Hepatocyte (in vitro differentiated cells): ENCODE data around the gene CACNA1F. TPM values are rescaled to one million over a fixed set of nuclear protein-coding genes. Genes with fewer than 3 reads are reported as not detected.

Source experiments
- DNase-seq: peaks from one replicate; pipeline ENCODE4 v3.0.0-alpha.2; 2016; ENCODE audit warnings: low spot score
- H2AFZ ChIP-seq: fragments of 200-600 bp; sonication (generic); 2 replicates; pipeline ENCODE4 v1.6.0; 2016; ENCODE audit warnings: antibody characterized with exemption, mild to moderate bottlenecking
- H3K27ac ChIP-seq: fragments of 200-600 bp; sonication (generic); 2 replicates; pipeline ENCODE4 v1.5.1; 2016; ENCODE audit warnings: mild to moderate bottlenecking
- H3K27me3 ChIP-seq: fragments of 200-600 bp; sonication (generic); 2 replicates; pipeline ENCODE4 v1.6.1; 2016
- H3K36me3 ChIP-seq: fragments of 200-600 bp; sonication (generic); replicated peaks from 2 replicates; pipeline ENCODE4 v1.5.1; 2016; ENCODE audit warnings: low read depth; ENCODE audit not compliant: insufficient read depth
- H3K4me1 ChIP-seq: fragments of 200-600 bp; sonication (generic); 2 replicates; pipeline ENCODE4 v1.5.1; 2016; ENCODE audit warnings: mild to moderate bottlenecking, moderate library complexity; ENCODE audit not compliant: insufficient read depth
- H3K4me2 ChIP-seq: fragments of 200-600 bp; sonication (generic); 2 replicates; pipeline ENCODE4 v1.6.0; 2016
- H3K4me3 ChIP-seq: fragments of 200-600 bp; sonication (generic); 2 replicates; pipeline ENCODE4 v1.5.1; 2016; ENCODE audit warnings: mild to moderate bottlenecking
- H3K79me2 ChIP-seq: fragments of 200-600 bp; sonication (generic); 2 replicates; pipeline ENCODE4 v1.6.0; 2017; ENCODE audit warnings: mild to moderate bottlenecking
- H3K9me2 ChIP-seq: fragments of 200-600 bp; sonication (generic); replicated peaks from 2 replicates; pipeline ENCODE4 v1.6.0; 2017; ENCODE audit warnings: mild to moderate bottlenecking; ENCODE audit not compliant: insufficient read depth
- H3K9me3 ChIP-seq: fragments of 200-600 bp; sonication (generic); 2 replicates; pipeline ENCODE4 v1.5.1; 2016; ENCODE audit warnings: low read depth, mild to moderate bottlenecking
- H4K20me1 ChIP-seq: fragments of 200-600 bp; sonication (generic); 2 replicates; pipeline ENCODE4 v1.6.0; 2016; ENCODE audit warnings: mild to moderate bottlenecking; ENCODE audit not compliant: insufficient read depth, poor library complexity, severe bottlenecking
- EZH2 ChIP-seq: fragments of 200-600 bp; sonication (generic); IDR thresholded peaks from 2 replicates; pipeline ENCODE4 v1.6.1; 2016; ENCODE audit warnings: antibody characterized with exemption, mild to moderate bottlenecking, borderline replicate concordance
- EZH2phosphoT487 ChIP-seq: fragments of 200-600 bp; sonication (generic); IDR thresholded peaks from one replicate; pipeline ENCODE4 v1.6.1; 2018; ENCODE audit warnings: antibody characterized with exemption, mild to moderate bottlenecking, low read depth, moderate library complexity; ENCODE audit not compliant: unreplicated experiment, severe bottlenecking
- WGBS: methylation state at CpG from one replicate; pipeline ENCODE4 v1.1.6; 2016; ENCODE audit warnings: low lambda C conversion rate; ENCODE audit errors: missing lambda C conversion rate; 5-methylcytosine and 5-hydroxymethylcytosine counted together
- polyA plus RNA-seq: library from polyadenylated mRNA; unstranded; fragments of >200 nt; fragmentation: Nextera tagmentation; extraction: Ambion mirVana; gene quantifications from 2 replicates; pipeline ENCODE4 v1.2.1, GENCODE V29; 2016
- total RNA-seq: library from RNA; depleted of rRNA; stranded (reverse); fragments of >200 nt; gene quantifications from 2 replicates; pipeline ENCODE4 v1.2.3, GENCODE V29; 2014
- TF ChIP-seq, protein P1 (sequence below): fragments of 200-600 bp; sonication (generic); IDR thresholded peaks from 2 replicates; pipeline ENCODE4 v1.5.1; 2016; ENCODE audit warnings: antibody characterized with exemption, mild to moderate bottlenecking; ENCODE audit not compliant: poor library complexity

The CACNA1F gene
- total and polyA plus RNA-seq, 2 experiments from 2014 or later, result 0.27 to 1.6 TPM

DNA sequence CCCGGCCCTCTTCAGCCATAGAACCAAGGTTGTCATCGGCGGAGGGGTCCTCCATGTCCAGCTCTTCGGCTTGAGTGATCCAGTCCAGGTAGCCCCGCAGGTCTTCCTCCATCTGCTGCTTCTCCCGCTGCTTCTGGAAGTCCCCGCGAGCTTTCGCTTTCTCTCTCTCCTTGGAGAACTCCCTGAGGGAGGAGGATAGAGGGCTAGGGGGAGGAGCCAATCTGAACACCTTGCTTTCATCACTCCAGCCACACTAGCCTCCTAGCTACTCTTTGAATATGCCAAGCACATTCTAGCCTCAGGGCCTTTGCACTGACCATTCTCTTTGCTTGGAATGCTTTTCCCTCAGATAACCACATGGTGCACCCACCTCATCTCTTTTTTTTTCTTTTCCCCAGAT, 6.2 kb downstream of the CACNA1F start:
- Histone ChIP-seq H3K27ac (no peak overlapping the region), H4K20me1 (no peaks in the 10 kb centered on the region), H3K4me3 (no peak overlapping the region), H3K79me2 (no peaks in the 10 kb centered on the region), H3K9me2 (no peaks in the 10 kb centered on the region), H3K4me1 (no peaks in the 10 kb centered on the region), H3K9me3 (no peaks in the 10 kb centered on the region), H3K36me3 (no peaks in the 10 kb centered on the region), H2AFZ (no peak overlapping the region), H3K27me3 (no peaks in the 10 kb centered on the region), H3K4me2 (no peak overlapping the region)
- TF ChIP-seq, protein P1, sequence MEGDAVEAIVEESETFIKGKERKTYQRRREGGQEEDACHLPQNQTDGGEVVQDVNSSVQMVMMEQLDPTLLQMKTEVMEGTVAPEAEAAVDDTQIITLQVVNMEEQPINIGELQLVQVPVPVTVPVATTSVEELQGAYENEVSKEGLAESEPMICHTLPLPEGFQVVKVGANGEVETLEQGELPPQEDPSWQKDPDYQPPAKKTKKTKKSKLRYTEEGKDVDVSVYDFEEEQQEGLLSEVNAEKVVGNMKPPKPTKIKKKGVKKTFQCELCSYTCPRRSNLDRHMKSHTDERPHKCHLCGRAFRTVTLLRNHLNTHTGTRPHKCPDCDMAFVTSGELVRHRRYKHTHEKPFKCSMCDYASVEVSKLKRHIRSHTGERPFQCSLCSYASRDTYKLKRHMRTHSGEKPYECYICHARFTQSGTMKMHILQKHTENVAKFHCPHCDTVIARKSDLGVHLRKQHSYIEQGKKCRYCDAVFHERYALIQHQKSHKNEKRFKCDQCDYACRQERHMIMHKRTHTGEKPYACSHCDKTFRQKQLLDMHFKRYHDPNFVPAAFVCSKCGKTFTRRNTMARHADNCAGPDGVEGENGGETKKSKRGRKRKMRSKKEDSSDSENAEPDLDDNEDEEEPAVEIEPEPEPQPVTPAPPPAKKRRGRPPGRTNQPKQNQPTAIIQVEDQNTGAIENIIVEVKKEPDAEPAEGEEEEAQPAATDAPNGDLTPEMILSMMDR, result no peak
- TF ChIP-seq EZH2phosphoT487, result no peak
- no peak for TF ChIP-seq EZH2
- WGBS, result 90% methylated on average over 9 of the region's 9 CpGs
- DNase-seq, result no peak

GRCh38 chrX:49225858-49226257, 7.3 kb downstream of the CACNA1F start:
- no peak overlapping the region for H2AFZ ChIP-seq
- H3K27me3 ChIP-seq, result no peaks in the 10 kb centered on the region
- no peaks in the 10 kb centered on the region for H4K20me1 ChIP-seq
- no peaks in the 10 kb centered on the region for H3K9me2 ChIP-seq
- H3K36me3 ChIP-seq, result no peaks in the 10 kb centered on the region
- whole genome bisulfite sequencing, result 81% methylated on average over 12 of the region's 14 CpGs
- no peaks in the 10 kb centered on the region for H3K9me3 ChIP-seq
- no peak overlapping the region for H3K4me2 ChIP-seq
- no peaks in the 10 kb centered on the region for H3K4me1 ChIP-seq
- no peak for DNase-seq
- no peaks in the 10 kb centered on the region for H3K79me2 ChIP-seq
- TF ChIP-seq, protein P1, result no peak
- no peak for TF ChIP-seq EZH2
- no peak for TF ChIP-seq EZH2phosphoT487
- no peak overlapping the region for H3K27ac ChIP-seq
- no peak overlapping the region for H3K4me3 ChIP-seq

DNA sequence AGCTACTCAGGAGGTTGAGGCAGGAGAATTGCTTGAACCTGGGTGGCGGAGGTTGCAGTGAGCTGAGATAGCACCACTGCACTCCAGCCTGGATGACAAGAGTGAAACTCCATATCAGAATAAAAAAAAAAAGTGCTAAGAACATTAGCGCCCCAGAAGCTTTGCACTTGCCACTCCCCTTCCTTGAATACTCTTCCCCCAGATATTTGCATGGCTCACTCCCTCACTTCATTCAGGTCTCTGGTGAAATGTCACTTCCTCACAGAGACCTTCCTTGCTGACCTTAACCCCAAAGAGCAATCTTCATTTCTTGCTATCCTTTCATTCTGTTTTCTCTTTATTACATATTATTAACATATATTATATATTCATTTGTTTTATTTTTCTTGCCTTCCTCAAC, 11.3 kb downstream of the CACNA1F start:
- Histone ChIP-seq H3K4me3 (no peak overlapping the region), H3K27ac (no peak overlapping the region), H3K27me3 (no peaks in the 10 kb centered on the region), H3K4me2 (no peak overlapping the region), H3K9me3 (no peaks in the 10 kb centered on the region), H2AFZ (no peak overlapping the region), H3K36me3 (no peaks in the 10 kb centered on the region), H4K20me1 (no peaks in the 10 kb centered on the region), H3K9me2 (no peaks in the 10 kb centered on the region), H3K4me1 (no peaks in the 10 kb centered on the region), H3K79me2 (no peaks in the 10 kb centered on the region)
- TF ChIP-seq, protein P1, result no peak
- TF ChIP-seq EZH2phosphoT487 (no peak), EZH2 (no peak)
- DNase-seq, result no peak
- 72% methylated on average over 2 of the region's 2 CpGs for WGBS

GRCh38 chrX:49220100-49220499, 13.0 kb downstream of the CACNA1F start:
- Histone ChIP-seq H3K4me2 (no peak overlapping the region), H3K36me3 (no peaks in the 10 kb centered on the region), H3K4me1 (no peaks in the 10 kb centered on the region), H2AFZ (no peak overlapping the region), H3K9me3 (no peaks in the 10 kb centered on the region), H4K20me1 (no peaks in the 10 kb centered on the region), H3K27me3 (no peaks in the 10 kb centered on the region), H3K4me3 (no peak overlapping the region), H3K27ac (no peak overlapping the region), H3K79me2 (no peaks in the 10 kb centered on the region), H3K9me2 (no peaks in the 10 kb centered on the region)
- no peak for DNase-seq
- TF ChIP-seq EZH2 (no peak), EZH2phosphoT487 (no peak)
- TF ChIP-seq, protein P1, result no peak
